ENCODE measurements around the gene EIF3I.

Gene EIF3I

DNA sequence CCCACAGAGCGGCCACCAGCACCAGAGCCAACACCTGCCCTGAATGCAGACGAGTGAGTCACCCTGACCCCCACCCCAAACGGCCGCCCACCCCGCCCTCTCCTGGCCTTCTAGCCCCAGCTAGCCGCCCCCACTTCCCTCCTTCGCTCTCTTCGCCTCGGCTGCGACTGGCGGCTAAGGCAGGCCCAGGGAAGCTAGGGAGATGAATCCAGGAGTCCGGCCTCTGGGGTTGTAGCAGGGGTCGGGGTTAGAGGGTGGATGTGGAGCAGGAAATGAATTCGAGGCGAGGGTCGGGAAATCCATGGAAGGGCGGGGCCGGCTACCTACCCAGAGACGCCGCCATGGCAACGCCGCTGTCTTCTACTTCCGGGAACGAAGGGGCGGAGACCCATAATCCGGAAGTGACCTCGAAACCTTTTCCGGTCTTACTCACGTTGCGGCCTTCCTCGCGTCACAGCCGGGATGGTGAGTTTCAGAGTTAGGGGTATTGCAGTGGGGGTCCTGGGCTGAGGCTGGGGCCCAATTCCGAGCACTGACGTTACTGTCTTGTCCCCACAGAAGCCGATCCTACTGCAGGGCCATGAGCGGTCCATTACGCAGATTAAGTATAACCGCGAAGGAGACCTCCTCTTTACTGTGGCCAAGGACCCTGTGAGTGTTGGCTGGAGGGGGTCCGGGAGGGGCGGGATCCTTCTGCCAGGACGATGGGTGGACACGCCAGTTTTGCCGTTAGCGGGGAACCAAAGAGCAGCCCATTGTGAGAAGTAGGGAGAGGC lies at the start of gene EIF3I, which contains the start of gene TMEM234:
EIF3I (plus strand) TSS at position 428 of the 776 bp plus-strand sequence; CDS start at position 463, 35 bp downstream.
TMEM234 (minus strand) TSS at position 374 of the 776 bp plus-strand sequence; CDS start at position 343, 31 bp downstream.
- peak; percentile 75 to 90 for DNase-seq (ENCODE audit: extremely low read depth in 1 of 2, low read depth in 1 of 2)

DNA sequence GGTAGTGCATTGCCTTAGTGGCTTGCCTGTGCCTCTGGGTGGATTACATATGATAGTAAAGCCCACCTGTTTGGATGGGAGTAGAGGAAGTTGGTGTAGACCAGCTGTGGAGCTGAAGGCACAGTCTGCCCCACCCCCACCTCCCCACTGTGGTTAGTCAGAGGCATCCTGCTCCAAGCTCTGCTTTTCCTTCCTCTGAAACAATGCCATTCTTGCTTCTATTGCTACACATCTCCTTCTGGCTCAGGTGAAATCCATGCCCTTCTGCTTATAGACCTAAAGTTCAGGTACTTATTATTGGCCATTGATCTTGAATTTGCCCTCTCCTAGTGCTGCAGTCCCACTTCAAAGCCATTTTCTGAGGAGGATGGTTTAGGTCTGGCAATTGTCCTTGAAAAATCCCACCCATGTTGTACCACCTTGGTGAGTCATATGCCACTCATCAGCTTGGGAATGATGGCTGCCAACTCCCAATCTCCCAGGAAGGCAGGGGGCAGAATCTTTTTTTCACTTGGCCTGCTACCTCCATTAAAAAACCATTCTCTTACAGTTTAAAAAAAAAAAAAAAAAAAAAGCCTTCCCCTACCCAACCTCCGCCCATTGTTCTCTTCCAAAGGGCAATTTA lies 49.5 kb upstream of the EIF3I start:
- no peak for DNase-seq (ENCODE audit: extremely low read depth in 1 of 2, low read depth in 1 of 2)

DNA sequence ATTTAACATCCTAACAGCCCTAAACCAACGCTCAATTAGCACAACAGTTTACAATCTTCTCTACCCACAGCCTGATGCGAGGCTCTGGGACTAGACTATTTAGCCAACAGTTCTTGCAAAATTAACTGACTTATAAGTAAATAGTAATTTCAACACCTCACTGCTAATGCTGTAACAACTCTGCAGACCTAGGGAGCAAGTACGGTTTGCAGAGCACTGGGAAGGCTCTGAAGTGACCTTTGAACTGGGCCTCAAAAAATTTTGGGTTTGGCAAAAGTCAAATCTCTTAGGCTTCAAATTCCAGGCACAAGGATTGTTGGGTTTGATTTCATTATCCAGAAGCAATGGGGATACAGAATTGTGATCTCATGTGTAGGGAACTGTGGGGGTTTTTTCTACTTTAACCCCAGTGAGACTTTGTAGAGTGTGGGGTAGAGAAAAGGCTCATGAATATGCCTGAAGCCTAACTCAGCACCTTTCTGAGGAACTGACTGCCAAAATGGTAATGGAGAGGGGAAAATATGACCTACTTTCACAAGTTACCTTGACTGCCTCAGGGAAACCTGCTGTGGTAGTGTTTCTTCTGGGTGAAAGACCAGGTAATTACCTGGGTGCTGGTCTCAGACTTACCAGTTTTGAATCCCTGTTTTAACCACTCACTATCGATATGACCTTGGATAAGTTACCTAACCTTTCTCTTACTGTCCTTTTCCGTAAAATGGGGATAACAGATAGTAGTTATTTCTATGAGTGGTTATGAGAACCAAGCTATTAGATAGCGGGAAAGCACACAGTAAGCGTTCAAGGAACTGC lies 43.6 kb upstream of the EIF3I start:
- DNase-seq (ENCODE audit: extremely low read depth in 1 of 2, low read depth in 1 of 2): no peak

DNA sequence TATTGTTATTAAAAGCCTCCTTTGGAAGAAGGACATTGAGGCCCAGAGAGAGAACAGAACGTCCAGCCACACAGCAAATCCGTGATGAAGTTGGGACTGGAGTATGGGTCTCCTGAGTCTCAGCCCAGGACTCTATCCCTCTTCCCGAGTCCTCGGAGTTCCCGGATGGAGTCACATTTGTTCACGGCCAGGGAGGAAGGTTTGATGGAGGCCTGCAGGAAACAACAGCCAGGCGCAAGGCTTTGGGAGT lies 43.1 kb upstream of the EIF3I start:
- no peak for DNase-seq (ENCODE audit: extremely low read depth in 1 of 2, low read depth in 1 of 2)

DNA sequence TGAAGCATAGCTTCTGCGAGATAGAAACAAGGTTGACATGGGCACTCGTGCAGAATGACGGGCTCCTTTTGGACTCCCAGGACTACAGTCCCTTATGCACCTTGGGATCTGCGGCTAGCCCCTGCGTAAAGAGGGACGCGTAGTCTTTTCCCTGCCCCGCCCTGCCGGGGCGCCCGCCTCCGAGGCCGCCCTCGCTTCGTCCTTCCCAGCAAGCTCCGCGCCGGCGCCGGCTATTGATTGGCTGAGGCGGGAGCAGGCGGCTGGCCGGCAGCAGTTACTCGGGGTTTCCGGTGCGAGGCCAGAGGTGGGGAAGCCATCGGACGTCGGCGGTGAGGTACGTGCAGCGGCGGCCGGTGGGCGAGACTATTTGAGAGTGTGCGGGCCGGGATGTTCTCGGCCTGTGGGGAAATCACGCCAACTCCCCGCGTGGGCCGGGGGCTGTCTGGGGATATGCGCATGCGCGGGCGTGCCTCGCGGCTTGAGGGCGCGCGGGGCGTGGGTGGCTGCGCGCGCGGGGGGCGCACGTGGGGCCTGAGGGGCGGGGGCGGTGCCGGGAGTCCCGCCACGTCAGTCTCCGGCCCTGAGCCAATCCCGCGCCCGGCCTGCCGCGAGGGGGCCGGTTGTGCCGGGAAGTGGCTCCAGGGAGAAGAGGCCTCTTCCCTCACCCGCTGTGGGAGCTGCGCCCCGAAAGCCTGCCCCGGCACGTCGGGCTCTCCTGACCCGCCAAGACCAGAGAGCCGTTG lies 42.6 kb upstream of the EIF3I start, which contains the start of gene TXLNA:
TXLNA (plus strand) TSS at position 233 of the 743 bp plus-strand sequence. CDS start 671 bp downstream, outside the sequence.
- DNase-seq (ENCODE audit: extremely low read depth in 1 of 2, low read depth in 1 of 2): peak; percentile 88 to 90

DNA sequence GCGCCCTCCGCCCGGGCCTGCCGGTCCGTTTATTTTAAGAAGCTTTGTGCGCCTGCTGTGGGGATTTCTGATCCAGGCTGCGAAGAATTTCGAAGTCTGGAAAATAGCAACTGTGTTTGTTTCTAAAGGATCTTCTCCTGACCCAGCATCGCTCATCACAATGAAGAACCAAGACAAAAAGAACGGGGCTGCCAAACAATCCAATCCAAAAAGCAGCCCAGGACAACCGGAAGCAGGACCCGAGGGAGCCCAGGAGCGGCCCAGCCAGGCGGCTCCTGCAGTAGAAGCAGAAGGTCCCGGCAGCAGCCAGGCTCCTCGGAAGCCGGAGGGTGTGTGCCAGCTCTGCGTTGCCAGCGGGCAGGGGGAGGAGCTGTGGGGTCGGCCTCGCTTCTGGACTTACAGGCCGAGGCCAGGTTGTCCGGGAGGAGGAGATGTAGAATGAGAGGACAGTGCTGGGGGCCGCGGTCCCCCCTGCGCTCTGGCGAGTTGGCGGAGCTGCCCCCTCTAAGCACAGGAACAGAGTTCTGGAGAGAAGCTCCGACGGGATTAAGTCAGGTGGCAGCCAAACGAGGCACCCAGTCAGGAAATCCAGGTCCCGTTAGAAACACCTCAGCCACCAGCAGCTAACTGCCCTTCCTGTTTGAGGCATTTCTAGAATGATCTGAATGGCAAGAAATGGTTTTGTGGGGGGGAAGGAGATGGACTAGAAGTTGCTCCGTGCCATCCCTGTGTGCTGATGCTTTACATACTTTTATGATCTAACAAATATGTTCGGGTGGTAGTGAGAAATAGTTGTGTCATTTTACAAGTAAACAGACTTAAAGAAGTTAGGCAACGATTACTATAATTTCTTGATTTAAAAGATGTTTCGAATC lies 41.8 kb upstream of the EIF3I start:
- DNase-seq (ENCODE audit: extremely low read depth in 1 of 2, low read depth in 1 of 2): no peak

DNA sequence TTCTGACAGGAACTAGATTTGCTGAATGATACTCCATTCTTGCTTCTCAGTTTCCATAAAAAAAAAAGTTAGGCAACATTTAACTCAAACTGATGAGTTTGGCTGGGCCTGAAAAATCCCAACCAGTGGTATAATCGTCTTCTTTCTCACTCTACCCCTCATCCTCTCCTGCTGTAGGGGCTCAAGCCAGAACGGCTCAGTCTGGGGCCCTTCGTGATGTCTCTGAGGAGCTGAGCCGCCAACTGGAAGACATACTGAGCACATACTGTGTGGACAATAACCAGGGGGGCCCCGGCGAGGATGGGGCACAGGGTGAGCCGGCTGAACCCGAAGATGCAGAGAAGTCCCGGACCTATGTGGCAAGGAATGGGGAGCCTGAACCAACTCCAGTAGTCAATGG lies 41.1 kb upstream of the EIF3I start:
- no peak for DNase-seq (ENCODE audit: extremely low read depth in 1 of 2, low read depth in 1 of 2)

DNA sequence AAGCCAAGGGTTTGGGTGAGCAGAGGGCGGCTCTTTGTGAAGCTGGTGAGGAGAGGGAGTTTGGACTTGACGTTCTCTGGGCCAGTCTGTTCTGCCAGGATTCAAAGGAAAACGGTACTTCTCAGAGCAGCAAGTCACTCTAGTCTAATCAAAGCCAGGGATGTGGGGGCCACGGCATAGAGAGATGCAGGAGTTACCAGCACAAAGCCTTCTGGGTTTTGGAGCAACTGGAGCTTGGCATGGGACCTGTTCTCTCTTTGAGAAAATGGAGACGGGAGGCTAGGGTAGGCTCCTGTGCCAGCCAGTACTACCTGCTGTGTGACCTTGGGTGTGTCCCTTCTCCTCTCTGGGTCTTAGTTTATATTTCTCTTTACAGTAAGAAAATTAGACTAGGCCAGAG lies 40.6 kb upstream of the EIF3I start:
- no peak for DNase-seq (ENCODE audit: extremely low read depth in 1 of 2, low read depth in 1 of 2)

DNA sequence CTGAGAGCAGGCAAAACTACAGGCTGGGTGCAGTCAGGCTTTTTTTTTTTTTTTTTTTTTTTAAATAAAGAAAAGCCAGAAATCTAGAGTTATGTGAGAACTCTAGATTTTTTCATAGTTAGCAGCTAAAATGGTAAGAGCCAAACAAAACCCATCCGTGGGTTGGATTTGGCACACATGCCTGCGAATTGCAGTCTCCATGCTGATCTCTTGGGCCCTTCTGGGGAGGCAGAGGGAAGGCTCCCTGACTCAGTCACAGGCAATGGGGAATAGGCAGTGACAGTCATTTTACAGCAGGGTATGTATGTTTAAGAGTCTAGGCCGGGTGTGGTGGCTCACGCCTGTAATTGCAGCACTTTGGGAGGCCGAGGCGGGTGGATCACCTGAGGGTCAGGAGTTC lies 40.1 kb upstream of the EIF3I start:
- no peak for DNase-seq (ENCODE audit: extremely low read depth in 1 of 2, low read depth in 1 of 2)

DNA sequence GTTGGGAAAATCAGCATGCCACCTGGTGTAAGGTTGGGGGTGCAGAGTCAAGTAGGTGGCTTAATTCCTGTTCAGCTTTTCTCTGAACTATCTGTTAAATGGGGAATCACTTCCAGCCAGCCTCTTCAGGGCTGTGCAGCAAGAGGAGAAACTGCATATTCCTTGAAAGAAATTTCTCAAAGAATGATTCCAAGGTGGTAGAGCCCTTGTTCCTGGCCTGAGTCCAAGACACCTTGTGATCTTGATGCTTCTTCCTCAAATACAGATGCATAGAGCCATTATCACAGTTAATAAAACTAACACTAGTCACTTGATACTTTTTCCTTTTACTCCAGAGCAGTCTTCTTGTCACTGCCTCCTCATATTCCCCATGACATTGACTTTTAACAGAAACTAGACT lies 37.6 kb upstream of the EIF3I start:
- DNase-seq (ENCODE audit: extremely low read depth in 1 of 2, low read depth in 1 of 2): no peak

DNA sequence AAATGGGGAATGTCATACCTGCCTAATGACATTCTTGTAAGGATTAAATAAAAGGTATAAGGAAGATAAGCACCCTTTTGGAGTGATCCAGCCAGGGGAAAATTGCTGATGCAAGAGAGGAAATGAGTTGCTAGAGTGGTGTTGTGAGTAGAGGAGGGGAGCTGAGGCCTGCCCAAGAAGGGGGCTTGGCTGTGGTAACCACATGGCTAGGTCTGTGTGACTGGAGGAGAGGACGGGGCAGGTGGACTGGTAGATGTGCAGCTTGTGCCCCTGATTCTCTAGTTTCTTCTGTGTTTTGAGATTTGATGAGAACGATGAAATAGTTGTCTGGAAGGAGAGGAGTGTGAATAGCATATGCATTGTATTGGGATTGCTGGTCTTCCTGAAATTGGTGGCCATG lies 36.1 kb upstream of the EIF3I start:
- DNase-seq (ENCODE audit: extremely low read depth in 1 of 2, low read depth in 1 of 2): no peak

DNA sequence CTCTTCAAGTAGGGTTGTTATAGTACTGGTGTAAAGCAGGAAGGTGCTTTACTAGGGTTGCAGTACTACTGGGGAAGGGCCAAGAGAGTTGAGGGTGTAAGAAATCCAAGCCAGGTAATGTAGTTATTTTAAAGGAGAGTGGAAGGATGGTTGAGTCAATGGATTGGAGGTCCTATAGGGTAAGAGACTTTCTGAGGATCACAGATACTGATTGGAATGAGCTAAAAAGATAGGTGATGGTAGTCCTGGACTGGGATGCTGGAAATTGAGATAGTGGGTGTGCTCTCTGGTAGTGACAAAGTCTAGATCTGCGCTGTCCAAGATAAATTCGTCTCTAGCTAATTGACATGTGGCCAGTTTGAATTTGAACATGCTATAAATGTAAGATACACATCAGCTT lies 35.7 kb upstream of the EIF3I start:
- no peak for DNase-seq (ENCODE audit: extremely low read depth in 1 of 2, low read depth in 1 of 2)

DNA sequence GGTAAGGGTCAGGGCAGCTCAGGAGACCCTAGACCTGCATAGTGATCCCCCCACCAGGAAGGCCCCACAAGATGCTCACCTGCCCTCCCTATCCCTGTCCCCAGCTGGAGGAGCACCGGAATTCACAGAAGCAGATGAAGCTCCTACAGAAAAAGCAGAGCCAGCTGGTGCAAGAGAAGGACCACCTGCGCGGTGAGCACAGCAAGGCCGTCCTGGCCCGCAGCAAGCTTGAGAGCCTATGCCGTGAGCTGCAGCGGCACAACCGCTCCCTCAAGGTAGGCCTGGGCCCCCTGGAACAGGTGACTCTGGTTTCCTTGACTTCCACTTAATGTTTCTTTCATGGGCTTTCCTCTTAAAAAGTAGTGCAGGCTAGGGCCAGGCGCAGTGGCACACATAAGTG lies 34.4 kb upstream of the EIF3I start:
- no peak for DNase-seq (ENCODE audit: extremely low read depth in 1 of 2, low read depth in 1 of 2)

DNA sequence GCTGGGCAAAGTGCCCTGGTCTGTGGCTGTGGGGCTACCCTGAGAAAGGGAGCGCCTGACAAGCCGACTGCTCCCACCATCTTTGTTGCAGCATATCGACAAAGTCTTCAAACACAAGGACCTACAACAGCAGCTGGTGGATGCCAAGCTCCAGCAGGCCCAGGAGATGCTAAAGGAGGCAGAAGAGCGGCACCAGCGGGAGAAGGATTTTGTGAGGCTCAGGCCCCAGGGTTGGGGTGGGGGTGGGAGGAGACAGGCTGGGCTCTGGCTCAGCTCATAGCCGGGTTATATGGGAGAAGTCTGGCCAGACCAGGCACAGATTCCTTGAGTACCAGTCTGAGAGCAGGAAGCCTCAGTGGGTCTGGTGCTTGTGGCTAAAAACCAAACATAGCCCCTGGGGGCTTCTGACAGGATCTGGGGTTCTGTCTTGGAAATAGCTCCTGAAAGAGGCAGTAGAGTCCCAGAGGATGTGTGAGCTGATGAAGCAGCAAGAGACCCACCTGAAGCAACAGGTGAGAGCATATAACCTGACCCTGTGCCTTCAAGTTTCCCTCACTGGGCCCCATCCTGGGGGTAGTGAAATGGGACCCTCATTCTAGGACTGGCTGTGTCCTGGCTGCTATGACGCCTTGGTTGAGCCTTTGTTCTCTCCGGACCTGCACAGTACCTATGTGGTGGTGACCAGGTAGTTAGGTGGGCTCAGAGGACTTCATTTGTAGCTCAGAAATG lies 29.8 kb upstream of the EIF3I start:
- DNase-seq (ENCODE audit: extremely low read depth in 1 of 2, low read depth in 1 of 2): no peak

DNA sequence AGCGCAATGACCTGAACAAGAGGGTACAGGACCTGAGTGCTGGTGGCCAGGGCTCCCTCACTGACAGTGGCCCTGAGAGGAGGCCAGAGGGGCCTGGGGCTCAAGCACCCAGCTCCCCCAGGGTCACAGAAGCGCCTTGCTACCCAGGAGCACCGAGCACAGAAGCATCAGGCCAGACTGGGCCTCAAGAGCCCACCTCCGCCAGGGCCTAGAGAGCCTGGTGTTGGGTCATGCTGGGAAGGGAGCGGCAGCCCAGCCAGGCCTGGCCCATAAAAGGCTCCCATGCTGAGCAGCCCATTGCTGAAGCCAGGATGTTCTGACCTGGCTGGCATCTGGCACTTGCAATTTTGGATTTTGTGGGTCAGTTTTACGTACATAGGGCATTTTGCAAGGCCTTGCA lies 27.2 kb upstream of the EIF3I start:
- DNase-seq (ENCODE audit: extremely low read depth in 1 of 2, low read depth in 1 of 2): no peak

DNA sequence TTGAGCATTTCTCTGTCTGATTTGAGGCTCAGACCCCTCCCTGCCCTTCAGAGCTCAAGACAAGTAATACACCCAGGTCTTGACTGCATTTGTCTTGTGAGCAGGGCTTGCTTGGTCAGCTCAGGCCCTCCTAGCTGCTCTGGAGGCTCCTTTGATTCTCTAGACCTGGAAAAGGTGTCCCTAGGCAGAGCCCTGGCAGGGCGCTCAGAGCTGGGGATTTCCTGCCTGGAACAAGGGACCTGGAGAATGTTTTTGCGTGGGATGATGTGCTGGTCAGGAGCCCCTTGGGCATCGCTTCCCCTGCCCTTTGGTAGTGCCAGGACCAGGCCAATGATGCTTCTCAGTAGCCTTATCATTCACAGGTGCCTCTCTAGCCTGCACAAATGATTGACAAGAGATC lies 26.7 kb upstream of the EIF3I start:
- DNase-seq (ENCODE audit: extremely low read depth in 1 of 2, low read depth in 1 of 2): no peak

DNA sequence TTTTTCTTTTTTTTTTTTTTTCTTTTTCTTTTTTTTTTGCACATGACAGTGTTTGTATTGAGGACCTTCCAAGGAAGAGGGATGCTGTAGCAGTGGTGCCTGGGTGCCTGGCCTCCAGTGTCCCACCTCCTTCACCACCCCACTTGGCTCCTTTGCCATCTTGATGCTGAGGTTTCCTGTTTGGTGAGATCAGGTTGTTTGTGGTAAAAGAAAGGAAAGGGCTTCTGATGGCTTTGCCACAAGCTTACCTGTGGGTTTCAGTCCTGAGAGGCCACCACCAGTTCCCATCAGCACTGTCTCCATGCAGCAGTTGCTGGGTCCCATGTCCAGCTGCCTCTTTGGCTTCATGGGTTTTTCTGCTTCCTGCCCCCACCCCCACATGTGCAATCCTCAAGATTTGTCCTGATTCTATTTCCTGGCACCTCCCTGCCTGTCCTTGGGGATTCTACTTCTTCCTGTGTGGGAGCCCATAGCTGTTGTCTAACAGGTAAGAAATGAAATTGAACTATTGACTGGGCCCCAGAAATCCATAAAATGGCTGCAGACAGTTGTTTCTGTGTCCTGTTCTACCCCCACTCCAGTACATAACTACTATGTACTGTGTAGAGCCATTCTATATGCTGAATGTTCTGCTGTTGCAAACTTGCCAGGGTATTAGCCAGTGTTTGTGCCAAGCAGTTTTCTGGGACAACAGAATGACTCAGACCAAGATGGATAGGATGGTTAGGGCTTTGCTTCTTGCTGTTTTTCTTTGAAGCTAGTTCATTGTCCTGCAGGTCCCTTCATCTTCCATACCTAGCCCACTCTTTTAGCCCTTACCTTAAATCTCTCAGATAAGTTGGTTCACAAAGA lies 26.0 kb upstream of the EIF3I start:
- no peak for DNase-seq (ENCODE audit: extremely low read depth in 1 of 2, low read depth in 1 of 2)

DNA sequence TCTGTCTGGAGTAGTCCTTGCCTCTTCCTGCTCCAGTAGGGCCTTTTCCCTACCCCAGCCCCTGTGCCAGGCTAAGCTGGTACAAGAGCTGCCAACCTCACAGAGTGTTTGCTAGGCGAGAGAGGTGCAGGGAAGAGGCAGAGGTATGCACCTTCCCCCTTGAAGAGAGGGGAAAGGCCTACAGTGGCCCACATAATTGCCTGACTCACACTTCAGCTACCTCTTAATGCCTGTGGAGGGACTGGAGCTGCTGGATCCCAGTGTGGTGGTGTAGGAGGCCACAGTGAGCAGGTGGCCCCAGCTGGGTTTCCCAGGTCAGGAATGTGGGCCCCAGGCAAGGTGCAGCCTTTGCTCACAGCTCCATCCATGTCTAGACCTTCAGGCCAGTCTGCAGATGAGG lies 25.1 kb upstream of the EIF3I start:
- DNase-seq (ENCODE audit: extremely low read depth in 1 of 2, low read depth in 1 of 2): no peak

DNA sequence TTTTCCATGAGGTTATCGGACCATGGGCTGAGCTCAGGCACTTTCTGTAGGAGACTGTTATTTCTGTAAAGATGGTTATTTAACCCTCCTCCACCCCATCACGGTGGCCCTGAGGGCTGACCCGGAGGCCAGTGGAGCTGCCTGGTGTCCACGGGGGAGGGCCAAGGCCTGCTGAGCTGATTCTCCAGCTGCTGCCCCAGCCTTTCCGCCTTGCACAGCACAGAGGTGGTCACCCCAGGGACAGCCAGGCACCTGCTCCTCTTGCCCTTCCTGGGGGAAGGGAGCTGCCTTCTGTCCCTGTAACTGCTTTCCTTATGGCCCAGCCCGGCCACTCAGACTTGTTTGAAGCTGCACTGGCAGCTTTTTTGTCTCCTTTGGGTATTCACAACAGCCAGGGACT lies 24.4 kb upstream of the EIF3I start:
- no peak for DNase-seq (ENCODE audit: extremely low read depth in 1 of 2, low read depth in 1 of 2)
